Measurements from ENCODE around the gene PLA2G4E. TPM values are rescaled to one million over a fixed set of nuclear protein-coding genes. Genes with fewer than 3 reads are reported as not detected.
A peak's percentile ranks its signal among the peaks of the same experiment; 100 is the strongest.

PLA2G4E gene, protein sequence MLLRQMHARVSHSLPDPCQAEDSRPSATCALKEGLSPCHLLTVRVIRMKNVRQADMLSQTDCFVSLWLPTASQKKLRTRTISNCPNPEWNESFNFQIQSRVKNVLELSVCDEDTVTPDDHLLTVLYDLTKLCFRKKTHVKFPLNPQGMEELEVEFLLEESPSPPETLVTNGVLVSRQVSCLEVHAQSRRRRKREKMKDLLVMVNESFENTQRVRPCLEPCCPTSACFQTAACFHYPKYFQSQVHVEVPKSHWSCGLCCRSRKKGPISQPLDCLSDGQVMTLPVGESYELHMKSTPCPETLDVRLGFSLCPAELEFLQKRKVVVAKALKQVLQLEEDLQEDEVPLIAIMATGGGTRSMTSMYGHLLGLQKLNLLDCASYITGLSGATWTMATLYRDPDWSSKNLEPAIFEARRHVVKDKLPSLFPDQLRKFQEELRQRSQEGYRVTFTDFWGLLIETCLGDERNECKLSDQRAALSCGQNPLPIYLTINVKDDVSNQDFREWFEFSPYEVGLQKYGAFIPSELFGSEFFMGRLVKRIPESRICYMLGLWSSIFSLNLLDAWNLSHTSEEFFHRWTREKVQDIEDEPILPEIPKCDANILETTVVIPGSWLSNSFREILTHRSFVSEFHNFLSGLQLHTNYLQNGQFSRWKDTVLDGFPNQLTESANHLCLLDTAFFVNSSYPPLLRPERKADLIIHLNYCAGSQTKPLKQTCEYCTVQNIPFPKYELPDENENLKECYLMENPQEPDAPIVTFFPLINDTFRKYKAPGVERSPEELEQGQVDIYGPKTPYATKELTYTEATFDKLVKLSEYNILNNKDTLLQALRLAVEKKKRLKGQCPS
- total RNA-seq: not detected

- ATAC-seq (no peak), DNase-seq (ENCODE audit: low spot score) (no peak)
Measured at GRCh38 chr15:42020713-42021273, at the start of gene PLA2G4E. Gene PLA2G4E, minus strand, starts transcription at chr15:42021042. Its CDS starts 12 bp downstream, at chr15:42021030.

DNA sequence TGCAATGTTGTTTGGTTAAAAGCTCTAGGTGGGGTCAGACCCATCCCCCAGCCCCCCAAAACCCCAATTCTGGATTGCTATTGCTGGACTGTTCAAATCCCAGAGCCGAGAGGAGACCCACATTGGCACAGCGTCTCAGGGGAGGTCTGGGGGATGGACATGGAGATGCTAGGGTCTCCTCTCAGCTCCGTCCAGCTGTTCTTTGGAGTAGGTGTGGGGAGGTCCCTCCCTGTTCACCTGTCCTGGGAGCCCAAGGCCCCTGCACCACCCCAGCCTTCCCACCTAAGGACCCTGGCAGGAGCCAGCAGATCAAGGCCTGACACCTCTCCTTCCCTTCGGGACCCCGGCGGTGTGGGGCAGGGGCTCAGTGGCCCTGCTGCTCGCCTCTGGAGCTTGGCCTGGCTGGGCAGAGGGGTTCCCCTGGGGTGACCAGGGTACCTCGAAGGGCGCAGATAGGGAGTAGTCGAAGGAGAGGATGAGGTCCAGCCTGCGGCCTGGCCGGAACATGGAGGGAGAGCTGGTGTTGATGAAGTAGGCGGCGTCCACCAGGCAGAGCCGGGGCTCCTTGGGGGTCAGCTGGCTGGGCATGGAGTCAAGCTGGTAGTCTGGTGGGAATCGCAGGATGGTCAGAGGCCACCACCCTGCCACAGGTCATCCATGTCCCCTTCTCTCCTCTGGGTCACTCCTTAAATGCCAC is 49.6 kb upstream of the PLA2G4E start:
- DNase-seq (ENCODE audit: low spot score): peak; percentile 36
- ATAC-seq: no peak

DNA sequence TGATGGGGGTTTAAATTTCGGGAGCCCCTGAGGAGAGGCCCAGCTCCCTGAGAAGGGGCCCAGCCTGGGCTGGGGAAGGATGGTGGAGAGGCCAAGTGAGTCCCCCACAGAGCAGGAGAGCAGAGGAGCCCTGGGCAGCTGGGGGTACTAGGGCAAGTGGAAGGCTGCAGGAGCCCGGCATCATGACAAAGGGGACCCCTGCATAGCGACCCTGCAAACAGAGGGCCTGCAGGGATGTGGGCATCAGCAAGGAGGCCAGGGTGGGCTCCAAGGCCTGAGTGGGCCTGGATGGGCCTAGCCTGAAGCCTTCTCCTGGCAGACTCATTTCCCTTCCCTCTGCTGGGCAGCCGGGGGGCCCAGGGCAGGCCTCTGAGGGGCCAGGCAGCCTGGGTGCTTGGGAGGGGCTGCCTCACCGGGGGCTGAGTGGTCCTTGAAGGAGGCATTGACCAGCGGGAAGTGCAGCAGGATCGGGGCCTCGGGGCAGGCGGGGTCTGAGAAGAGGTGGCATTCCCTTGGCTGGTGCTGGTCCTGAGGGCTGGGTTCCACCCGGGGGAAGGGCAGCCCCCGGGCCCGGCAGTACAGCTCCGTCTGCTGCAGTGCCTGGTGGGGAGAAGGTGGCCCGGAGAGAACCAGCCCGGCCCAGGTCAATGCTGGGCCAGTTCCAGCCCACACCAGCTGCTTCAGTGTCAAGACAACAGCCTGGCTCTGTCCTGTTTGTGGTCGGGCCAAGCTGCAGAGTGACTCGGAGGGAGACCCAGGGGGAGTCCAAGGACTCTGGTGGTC is 48.8 kb upstream of the PLA2G4E start:
- no peak for ATAC-seq
- peak; percentile 33 for DNase-seq (ENCODE audit: low spot score)

DNA sequence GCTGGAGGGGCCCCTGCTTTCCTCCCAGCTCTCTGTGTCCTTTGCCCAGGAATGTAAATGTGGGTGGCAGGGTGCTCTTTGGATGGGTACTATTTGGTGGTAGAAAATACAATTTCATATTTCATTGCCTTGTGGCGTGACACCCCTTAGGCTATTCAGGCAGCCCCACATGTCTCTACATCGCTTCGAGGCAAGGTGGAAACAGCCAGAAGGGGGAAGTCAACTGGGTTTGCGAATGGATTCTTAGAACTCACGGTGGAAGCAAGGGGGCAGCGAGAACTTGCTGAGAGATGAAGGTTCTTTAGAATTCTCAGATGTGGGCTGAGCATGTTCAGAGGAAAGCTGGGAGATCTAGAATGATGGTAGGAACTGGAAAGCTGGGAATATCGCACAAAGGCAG is 48.2 kb upstream of the PLA2G4E start:
- ATAC-seq (no peak), DNase-seq (ENCODE audit: low spot score) (no peak)

- peak; percentile 34 for DNase-seq (ENCODE audit: low spot score)
- no peak for ATAC-seq
Measured at GRCh38 chr15:42068601-42069000, 47.8 kb upstream of the PLA2G4E start.

GRCh38 chr15:42066764-42067415 is 46.0 kb upstream of the PLA2G4E start:
- peak; percentile 23 for DNase-seq (ENCODE audit: low spot score)

DNA sequence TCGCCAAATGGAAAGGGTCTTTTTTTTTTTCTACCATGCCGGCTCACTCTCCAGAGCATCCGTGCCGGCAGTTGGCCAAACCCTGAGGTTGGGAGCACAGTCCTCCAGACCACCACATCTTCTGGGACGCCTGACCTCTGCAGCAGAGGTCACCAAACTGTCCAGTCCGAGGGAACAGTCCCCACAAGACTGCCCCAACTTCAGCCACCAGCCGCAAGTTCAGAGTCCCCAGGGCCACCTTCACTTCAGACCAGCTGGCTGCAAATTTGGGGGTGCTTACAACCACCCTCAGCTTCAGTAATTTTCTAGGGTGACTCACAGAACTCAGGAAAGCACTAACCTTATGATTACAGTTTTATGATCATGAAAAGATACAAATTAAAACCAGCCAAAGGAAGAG is 44.6 kb upstream of the PLA2G4E start:
- ATAC-seq: no peak
- DNase-seq (ENCODE audit: low spot score): peak; percentile 37

More at GRCh38 chr15:42066764-42067415, 46.0 kb upstream of the PLA2G4E start:
- ATAC-seq: no peak

DNA sequence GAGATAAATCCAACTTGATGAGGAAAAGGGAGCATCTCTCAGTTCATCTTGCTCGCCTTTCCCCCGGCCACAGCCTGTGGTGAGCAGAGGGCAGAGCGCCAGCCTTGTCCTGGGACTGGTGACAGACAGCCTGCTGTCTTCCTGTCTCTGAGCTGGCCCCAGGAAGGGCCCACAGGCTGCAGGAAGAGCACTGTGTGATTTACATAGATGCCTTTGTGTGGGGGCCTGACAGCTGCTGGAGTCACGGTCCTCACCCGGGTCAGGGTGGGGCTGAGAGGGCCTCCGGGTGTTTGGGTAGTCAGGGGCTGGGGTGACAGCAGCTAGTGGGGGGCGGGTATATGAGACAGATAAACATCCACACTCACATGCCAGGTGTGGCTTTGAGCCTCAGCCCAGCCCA is 44.2 kb upstream of the PLA2G4E start:
- ATAC-seq (no peak), DNase-seq (ENCODE audit: low spot score) (peak; percentile 46)

GRCh38 chr15:42064271-42064670 is 43.4 kb upstream of the PLA2G4E start:
- no peak for ATAC-seq
- DNase-seq (ENCODE audit: low spot score): peak; percentile 27

DNA sequence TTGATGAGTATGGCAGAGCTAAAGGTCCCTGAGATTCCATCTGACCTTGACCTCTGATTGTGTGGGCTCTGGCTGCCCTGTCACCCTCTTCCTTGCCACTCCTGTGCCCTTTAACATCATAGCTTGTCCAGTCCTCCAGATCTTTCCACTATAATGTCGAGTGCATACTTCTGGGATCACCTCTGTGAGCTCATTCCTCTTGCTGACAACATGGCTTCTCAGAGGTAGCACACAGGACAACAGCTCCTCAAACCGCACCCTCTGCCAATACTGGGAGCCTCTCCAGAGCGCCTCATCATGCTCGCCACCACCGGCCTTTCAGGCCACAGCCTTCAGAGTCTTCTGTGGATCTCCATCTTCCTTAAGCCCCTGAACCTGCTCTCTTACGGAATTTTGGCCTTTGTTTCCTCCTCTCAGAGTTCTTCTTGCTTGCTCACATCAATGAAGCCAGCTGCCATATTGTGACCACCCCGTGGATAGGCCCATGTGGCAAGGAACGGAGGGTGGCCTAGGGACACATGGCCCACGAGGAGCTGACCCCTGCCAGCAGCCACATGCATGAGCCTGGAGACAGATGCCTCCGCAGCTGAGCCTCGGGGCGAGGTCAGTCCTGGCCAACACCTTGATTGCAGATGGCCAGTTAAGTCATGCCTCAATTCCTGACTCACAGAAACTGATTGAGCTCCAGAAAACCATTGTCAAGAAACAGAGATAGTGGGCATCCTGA is 42.4 kb upstream of the PLA2G4E start:
- ATAC-seq (no peak), DNase-seq (ENCODE audit: low spot score) (peak; percentile 37)

GRCh38 chr15:42062284-42062806 is 41.5 kb upstream of the PLA2G4E start:
- DNase-seq (ENCODE audit: low spot score): peak; percentile 33
- no peak for ATAC-seq

DNA sequence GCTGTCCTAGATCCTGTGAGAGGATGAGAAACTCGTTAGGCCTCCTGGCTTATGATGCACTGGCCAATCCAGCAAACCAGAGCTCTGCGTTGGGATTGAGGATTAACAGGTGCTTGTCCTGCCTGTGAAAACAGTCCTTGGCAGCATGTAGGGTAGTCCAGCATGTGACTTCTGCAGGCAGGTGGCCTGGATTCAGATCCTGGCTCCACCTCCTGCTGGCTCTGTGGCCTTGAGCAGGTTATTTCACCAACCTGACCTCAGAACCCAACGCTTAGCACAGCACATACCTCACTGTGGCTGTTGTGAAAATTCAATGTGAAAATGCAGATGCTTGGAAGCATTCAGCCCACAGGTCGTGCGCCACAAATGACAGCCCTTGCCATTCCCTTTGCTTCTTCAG is 40.0 kb upstream of the PLA2G4E start:
- DNase-seq (ENCODE audit: low spot score): peak; percentile 89
- peak; percentile 91 for ATAC-seq

- no peak for ATAC-seq
- no peak for DNase-seq (ENCODE audit: low spot score)
Measured at GRCh38 chr15:42060477-42060763, 39.6 kb upstream of the PLA2G4E start.

DNA sequence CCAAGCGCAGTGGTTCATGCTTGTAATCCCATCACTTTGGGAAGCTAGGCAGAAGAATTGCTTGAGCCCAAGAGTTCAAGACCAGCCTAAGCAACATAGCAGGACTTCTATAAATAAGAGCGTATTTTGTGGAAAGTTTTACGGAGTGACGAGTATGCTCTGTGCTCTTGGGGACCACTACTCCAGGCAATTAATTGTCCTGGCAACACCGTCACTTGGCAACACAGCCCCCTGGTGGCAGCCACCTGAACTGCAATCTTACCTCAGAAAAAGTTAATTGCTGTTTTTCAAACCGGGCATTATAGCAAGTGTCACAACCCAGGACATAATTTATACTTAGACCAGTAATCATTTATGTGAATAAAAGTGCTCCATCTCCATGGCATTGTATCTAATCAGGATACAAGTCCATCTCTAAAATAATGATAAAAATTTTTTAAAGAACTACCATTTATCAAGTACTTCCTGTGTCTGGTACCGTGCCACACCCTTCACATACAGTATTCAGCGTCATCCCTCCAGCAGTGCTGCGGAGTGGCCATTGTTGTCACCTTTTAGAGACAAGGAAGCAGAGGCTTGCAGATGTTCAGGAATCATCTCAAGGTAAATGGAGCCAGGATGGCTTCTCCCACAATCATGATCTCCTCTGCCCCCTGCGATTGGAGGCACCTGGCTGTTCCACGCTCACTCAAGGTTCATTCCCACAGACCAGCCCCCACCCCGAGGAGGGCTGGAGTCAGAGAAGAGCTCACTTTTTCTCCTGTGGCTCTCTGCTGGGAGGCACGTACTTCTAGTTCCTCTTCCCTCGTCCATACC is 39.0 kb upstream of the PLA2G4E start:
- DNase-seq (ENCODE audit: low spot score): peak; percentile 56
- peak; percentile 48 for ATAC-seq

DNA sequence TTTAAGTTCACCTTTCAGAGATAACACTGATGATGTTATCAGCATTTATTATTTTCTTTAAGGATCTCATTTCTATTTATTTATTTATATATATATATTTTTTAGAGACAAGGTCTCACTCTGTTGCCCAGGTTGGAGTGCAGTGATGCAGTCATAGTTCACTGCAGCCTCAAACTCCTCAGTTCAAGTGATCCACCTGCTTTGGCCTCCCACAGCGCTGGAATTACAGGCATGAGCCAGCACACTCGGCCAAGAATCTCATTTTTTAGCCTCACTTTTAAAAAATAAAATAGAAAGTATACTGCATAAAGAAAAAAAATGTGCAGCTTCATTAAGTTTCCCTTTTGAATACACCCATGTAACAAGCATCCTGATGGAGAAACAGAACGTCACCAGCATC is 37.9 kb upstream of the PLA2G4E start:
- ATAC-seq: no peak
- no peak for DNase-seq (ENCODE audit: low spot score)

DNA sequence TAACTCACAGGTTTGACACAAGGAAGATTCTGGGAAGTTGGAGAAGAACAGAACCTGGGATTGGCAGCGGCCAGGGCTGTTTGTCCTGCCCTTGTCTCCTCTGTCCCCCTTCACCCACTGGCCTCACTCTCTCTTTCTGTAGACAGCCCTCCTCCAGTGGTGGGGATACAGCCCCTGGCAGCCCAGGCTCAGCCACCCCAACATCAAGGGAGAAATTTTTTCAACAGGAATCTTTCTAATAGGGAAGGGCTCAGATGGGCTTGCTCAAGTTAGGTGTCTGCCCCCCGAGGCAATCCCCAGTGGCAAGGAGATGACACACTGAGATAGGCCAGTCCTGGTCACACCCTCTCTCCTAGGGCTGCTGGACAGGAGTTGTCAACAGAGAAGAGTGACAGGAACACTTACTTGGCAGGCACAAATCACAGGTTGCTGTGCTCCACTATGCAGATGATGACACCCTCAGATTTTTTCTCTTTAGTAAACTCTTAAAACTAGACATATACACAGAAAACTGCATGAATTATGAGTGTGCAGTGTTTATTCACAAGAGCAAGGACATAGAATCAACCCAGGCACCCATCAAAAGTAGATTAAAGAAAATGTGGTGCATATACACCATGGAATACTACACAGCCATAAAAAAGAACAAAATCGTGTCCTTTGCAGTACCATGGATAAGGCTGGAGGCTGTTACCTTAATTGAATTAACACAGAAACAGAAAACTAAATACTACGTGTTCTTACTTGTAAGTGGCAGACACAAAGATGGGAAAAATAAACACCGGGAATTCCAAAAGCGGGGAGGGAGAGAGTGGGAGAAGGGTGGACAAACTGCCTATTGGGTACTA is 37.2 kb upstream of the PLA2G4E start:
- DNase-seq (ENCODE audit: low spot score) (no peak), ATAC-seq (no peak)

All from left lobe of liver (tissue), 2 donors.